Stomach (tissue), 4 donors: Measurements from ENCODE around the gene RICTOR.

Experiments
- CTCF ChIP-seq, 7 experiments: fragments of 450-650 bp in 4 of 7; fragments of 200-600 bp in 3 of 7; sonication (generic) in 3 of 7; IDR thresholded peaks; one replicate each; pipeline ENCODE4 v1.5.1; 2016 to 2019; ENCODE audit warnings: antibody characterized with exemption in 7 of 7, control low read depth in 2 of 7, mild to moderate bottlenecking in 1 of 7
- EP300 ChIP-seq: sonication (generic); formaldehyde crosslinking; IDR thresholded peaks from one replicate; pipeline ENCODE4 v1.6.1; 2017; ENCODE audit warnings: antibody characterized with exemption
- POLR2A ChIP-seq, 4 donors: fragments of 450-650 bp; IDR thresholded peaks; one replicate each; pipeline ENCODE4 v1.6.1; 2016; ENCODE audit warnings: antibody characterized with exemption in 4 of 4, control low read depth in 2 of 4, mild to moderate bottlenecking in 1 of 4, moderate library complexity in 1 of 4
- POLR2AphosphoS5 ChIP-seq, 3 donors: sonication (generic); formaldehyde crosslinking; IDR thresholded peaks; one replicate each; pipeline ENCODE4 v1.6.1; 2016; ENCODE audit warnings: antibody characterized with exemption in 3 of 3

GRCh38 chr5:38929838-38930237 is 144.4 kb downstream of the RICTOR start:
- TF ChIP-seq CTCF (IDR thresholded peaks at IDR 0.05) (no peak), POLR2A (IDR thresholded peaks at IDR 0.05) (no peak), POLR2AphosphoS5 (IDR thresholded peaks at IDR 0.05) (no peak), EP300 (no peak)
